ENCODE measurements around the gene C3orf80. TPM values are rescaled to one million over a fixed set of nuclear protein-coding genes. Genes with fewer than 3 reads are reported as not detected.

C3orf80 gene
- total RNA-seq, 1 experiment from 2014 or later: 2.4 TPM

DNA sequence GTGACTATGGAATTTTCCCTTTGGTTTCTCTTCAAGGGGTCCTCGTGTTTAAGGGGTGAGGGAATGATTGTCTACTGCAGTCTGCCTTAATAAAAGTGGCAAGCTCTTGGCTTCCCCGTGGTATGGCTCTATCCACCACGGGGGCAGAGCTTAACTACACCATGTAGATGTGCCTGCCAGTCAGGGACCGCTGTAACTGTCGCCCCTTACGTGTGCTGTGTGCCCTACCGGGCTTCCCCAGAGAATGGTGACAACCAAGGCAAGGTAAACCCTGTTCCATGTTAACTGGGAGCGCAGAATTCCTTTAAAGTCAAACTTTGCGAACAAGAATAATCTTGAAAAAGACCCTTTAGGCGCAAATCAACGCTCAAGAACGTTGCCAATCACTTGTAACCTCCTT, 966 bp upstream of the C3orf80 start:
- BruUV-seq (replicated peaks): no TSS peak
- POLR2A ChIA-PET: no interaction called here
- no peak overlapping the region for H3K27ac ChIP-seq (ENCODE audit: low read depth, low read length)
- H3K9ac ChIP-seq (ENCODE audit: low read length): no peak overlapping the region
- no peak for ATAC-seq
- H3K79me2 ChIP-seq (ENCODE audit: insufficient read depth, low read length): no peaks in the 10 kb centered on the region
- no peaks in the 10 kb centered on the region for H3K27me3 ChIP-seq (ENCODE audit: insufficient read depth, low read length)
- CTCF ChIA-PET: no interaction called here
- no peaks in the 10 kb centered on the region for H3K9me2 ChIP-seq (ENCODE audit: insufficient read depth)
- RAD21 ChIA-PET (ENCODE audit: low non-redundant PET in 1 of 2, low total read pairs in 2 of 2, uncharacterized antibody in 2 of 2, unreplicated experiment in 2 of 2): no interaction called here
- H4K20me1 ChIP-seq (ENCODE audit: insufficient read depth): no peaks in the 10 kb centered on the region
- peaks cover 5 to 9% of the 10 kb centered on the region in 2 experiments; a peak in 2 of 4 replicates for H3K4me1 ChIP-seq (ENCODE audit: control insufficient read depth in 1 of 2, insufficient read depth in 2 of 2, low read length in 2 of 2)
- H3K4me2 ChIP-seq (ENCODE audit: low read length): no peak overlapping the region
- intact Hi-C loops (cut with micrococcal nuclease): no loop called here
- H3K4me3 ChIP-seq (replicated peaks in 1 of 2; ENCODE audit: low read depth in 1 of 2, low read length in 2 of 2): no peak overlapping the region
- H3K9me3 ChIP-seq (ENCODE audit: control insufficient read depth in 1 of 2, insufficient read depth in 1 of 2, low read depth in 1 of 2, low read length in 2 of 2): no peaks in the 10 kb centered on the region
- H3K36me3 ChIP-seq (ENCODE audit: control insufficient read depth in 1 of 2, insufficient read depth in 2 of 2, low read length in 2 of 2): no peaks in the 10 kb centered on the region
- no peak for DNase-seq (ENCODE audit: low read depth, low spot score)
- H2AFZ ChIP-seq (ENCODE audit: low read depth, low read length, poor library complexity, severe bottlenecking): no peak overlapping the region
- TF ChIP-seq CEBPB (IDR thresholded peaks at IDR 0.05; ENCODE audit: low read depth) (no peak), CBX3 (IDR thresholded peaks at IDR 0.05; ENCODE audit: low read depth) (no peak), SRF (IDR thresholded peaks at IDR 0.05; ENCODE audit: low read depth) (no peak)
- TF ChIP-seq, protein P1, sequence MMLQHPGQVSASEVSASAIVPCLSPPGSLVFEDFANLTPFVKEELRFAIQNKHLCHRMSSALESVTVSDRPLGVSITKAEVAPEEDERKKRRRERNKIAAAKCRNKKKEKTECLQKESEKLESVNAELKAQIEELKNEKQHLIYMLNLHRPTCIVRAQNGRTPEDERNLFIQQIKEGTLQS (IDR thresholded peaks at IDR 0.05): no peak

DNA sequence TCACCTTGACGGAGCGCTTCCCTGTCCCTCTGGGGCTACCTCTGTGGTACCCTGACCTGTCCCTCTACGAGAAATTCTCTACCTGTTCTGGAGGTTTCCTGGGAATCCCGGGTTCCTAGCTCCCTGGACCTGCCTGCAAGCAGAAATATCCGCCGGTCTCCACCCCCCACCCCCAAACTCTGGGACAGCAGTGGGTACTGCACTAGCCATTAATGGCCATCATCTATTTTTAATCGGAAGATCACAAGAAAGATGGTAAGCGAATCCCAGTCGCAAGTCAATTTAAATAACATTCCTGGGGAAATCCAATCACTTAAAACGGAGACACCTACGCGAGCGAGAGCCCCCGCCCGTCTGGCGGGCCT, 429 bp upstream of the C3orf80 start:
- Histone ChIP-seq H4K20me1 (ENCODE audit: insufficient read depth) (no peaks in the 10 kb centered on the region), H3K4me1 (ENCODE audit: control insufficient read depth in 1 of 2, insufficient read depth in 2 of 2, low read length in 2 of 2) (peaks cover 5 to 9% of the 10 kb centered on the region in 2 experiments; a peak in 2 of 4 replicates), H3K9me2 (ENCODE audit: insufficient read depth) (no peaks in the 10 kb centered on the region), H3K4me2 (ENCODE audit: low read length) (peak overlapping the region; percentile 83), H3K9ac (ENCODE audit: low read length) (peak overlapping the region; percentile 63), H3K27me3 (ENCODE audit: insufficient read depth, low read length) (no peaks in the 10 kb centered on the region), H3K79me2 (ENCODE audit: insufficient read depth, low read length) (no peaks in the 10 kb centered on the region), H3K9me3 (ENCODE audit: control insufficient read depth in 1 of 2, insufficient read depth in 1 of 2, low read depth in 1 of 2, low read length in 2 of 2) (no peaks in the 10 kb centered on the region), H3K36me3 (ENCODE audit: control insufficient read depth in 1 of 2, insufficient read depth in 2 of 2, low read length in 2 of 2) (no peaks in the 10 kb centered on the region), H2AFZ (ENCODE audit: low read depth, low read length, poor library complexity, severe bottlenecking) (no peak overlapping the region), H3K27ac (ENCODE audit: low read depth, low read length) (0 out of 2 replicates have a peak overlapping the region, but pooled peaks have one; percentile 45), H3K4me3 (replicated peaks in 1 of 2; ENCODE audit: low read depth in 1 of 2, low read length in 2 of 2) (peak overlapping the region; percentile 46 to 66)
- no TSS peak for BruUV-seq (replicated peaks)
- DNase-seq (ENCODE audit: low read depth, low spot score) (no peak), ATAC-seq (no peak)
- TF ChIP-seq, protein P2, sequence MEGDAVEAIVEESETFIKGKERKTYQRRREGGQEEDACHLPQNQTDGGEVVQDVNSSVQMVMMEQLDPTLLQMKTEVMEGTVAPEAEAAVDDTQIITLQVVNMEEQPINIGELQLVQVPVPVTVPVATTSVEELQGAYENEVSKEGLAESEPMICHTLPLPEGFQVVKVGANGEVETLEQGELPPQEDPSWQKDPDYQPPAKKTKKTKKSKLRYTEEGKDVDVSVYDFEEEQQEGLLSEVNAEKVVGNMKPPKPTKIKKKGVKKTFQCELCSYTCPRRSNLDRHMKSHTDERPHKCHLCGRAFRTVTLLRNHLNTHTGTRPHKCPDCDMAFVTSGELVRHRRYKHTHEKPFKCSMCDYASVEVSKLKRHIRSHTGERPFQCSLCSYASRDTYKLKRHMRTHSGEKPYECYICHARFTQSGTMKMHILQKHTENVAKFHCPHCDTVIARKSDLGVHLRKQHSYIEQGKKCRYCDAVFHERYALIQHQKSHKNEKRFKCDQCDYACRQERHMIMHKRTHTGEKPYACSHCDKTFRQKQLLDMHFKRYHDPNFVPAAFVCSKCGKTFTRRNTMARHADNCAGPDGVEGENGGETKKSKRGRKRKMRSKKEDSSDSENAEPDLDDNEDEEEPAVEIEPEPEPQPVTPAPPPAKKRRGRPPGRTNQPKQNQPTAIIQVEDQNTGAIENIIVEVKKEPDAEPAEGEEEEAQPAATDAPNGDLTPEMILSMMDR (IDR thresholded peaks at IDR 0.05 in 2 of 3, conservative IDR thresholded peaks at IDR 0.05 in 1 of 3; ENCODE audit: borderline replicate concordance in 1 of 3, insufficient read depth in 1 of 3, low read depth in 2 of 3, low read length in 2 of 3): no peak
- TF ChIP-seq JUND (IDR thresholded peaks at IDR 0.05): no peak
- no peak for TF ChIP-seq SP1 (IDR thresholded peaks at IDR 0.05; ENCODE audit: low read depth)
- no peak for TF ChIP-seq CEBPB (IDR thresholded peaks at IDR 0.05; ENCODE audit: low read depth)
- no peak for TF ChIP-seq SIN3A (IDR thresholded peaks at IDR 0.05; ENCODE audit: low read depth)
- TF ChIP-seq, protein P3, sequence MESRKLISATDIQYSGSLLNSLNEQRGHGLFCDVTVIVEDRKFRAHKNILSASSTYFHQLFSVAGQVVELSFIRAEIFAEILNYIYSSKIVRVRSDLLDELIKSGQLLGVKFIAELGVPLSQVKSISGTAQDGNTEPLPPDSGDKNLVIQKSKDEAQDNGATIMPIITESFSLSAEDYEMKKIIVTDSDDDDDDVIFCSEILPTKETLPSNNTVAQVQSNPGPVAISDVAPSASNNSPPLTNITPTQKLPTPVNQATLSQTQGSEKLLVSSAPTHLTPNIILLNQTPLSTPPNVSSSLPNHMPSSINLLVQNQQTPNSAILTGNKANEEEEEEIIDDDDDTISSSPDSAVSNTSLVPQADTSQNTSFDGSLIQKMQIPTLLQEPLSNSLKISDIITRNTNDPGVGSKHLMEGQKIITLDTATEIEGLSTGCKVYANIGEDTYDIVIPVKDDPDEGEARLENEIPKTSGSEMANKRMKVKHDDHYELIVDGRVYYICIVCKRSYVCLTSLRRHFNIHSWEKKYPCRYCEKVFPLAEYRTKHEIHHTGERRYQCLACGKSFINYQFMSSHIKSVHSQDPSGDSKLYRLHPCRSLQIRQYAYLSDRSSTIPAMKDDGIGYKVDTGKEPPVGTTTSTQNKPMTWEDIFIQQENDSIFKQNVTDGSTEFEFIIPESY (IDR thresholded peaks at IDR 0.05; ENCODE audit: extremely low read depth, insufficient replicate concordance, low read length): no peak
- ChIA-PET POLR2A (no interaction called here), RAD21 (ENCODE audit: low non-redundant PET in 1 of 2, low total read pairs in 2 of 2, uncharacterized antibody in 2 of 2, unreplicated experiment in 2 of 2) (interaction anchor here in 1 of 2 experiments (0.9 kb wide), 1 partner anchor 91 kb away, joined by 4 read pairs; no protein-coding TSS in a partner anchor), CTCF (interaction anchor here (1.1 to 1.3 kb wide), 2 partner anchors 10 to 192 kb away, joined by 3 to 5 read pairs; no protein-coding TSS in a partner anchor)
- intact Hi-C loops (cut with micrococcal nuclease): no loop called here

All from HCT116 (cell line).